ENCODE measurements around the gene CCDC106.
A peak's percentile ranks its signal among the peaks of the same experiment; 100 is the strongest.

CCDC106 gene

DNA sequence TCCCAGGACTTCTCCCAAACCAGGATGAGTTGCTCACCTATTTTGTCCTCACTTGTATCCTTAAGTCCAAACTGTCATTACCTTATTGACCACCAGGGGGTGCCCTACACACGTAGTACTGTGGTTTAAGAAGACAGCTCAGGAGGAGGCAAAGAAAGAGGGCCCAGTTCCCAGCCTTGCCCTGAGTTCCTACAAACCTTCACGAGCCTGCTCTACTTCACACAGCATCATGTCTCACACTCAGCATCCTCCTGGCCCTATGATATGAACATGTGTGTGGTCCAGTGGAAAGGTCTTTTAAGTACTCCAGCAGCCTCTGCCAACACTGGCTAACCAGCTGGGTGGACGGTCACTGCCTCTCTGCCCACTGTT is 15.6 kb upstream of the CCDC106 start:
- in situ Hi-C loops (cut with MboI; ENCODE audit: low pct_unique_long_range_greater_than_20kb, low sequenced_read_pairs), result no loop called here
- DNase-seq, result peak; percentile 93

DNA sequence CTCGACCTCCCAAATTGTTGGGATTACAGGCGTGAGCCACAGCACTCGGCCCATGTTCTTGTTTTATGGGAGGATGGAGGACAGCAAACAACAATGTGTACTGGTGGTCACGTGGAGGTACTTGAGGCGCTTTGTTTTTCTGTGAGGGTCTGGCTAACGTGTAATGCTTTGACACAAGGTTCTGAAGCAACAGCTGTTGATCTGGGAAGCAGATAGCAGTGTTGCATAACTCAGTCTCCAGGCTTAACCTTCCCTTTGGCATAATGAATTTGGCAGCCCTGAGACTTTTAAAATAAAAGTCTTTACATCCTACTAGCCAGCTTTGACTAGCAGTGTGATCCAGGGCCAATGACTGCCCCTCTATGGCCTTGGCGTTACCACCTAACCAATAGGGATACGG is 14.2 kb upstream of the CCDC106 start:
- no peak for DNase-seq
- in situ Hi-C loops (cut with MboI; ENCODE audit: low pct_unique_long_range_greater_than_20kb, low sequenced_read_pairs), result no loop called here

DNA sequence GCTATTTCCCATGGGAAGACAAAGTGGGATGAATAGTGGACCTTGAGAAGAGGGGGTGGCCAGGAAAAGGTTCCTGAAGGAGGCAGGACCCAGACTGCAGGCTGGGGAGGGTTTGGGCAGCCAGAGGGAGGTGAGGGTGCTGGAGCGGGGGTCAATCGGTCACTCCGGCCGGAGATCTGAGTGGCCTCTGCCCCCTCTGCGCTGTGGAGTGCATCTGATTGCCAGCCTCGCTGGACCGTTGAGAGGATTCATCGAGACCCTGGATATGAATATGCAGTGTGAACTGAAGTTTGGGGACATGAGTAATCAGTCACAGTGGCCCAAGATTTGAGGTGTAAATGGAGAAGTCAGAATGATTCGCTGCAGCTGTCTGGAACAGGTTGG is 12.7 kb upstream of the CCDC106 start:
- in situ Hi-C loops (cut with MboI; ENCODE audit: low pct_unique_long_range_greater_than_20kb, low sequenced_read_pairs), result no loop called here

DNA sequence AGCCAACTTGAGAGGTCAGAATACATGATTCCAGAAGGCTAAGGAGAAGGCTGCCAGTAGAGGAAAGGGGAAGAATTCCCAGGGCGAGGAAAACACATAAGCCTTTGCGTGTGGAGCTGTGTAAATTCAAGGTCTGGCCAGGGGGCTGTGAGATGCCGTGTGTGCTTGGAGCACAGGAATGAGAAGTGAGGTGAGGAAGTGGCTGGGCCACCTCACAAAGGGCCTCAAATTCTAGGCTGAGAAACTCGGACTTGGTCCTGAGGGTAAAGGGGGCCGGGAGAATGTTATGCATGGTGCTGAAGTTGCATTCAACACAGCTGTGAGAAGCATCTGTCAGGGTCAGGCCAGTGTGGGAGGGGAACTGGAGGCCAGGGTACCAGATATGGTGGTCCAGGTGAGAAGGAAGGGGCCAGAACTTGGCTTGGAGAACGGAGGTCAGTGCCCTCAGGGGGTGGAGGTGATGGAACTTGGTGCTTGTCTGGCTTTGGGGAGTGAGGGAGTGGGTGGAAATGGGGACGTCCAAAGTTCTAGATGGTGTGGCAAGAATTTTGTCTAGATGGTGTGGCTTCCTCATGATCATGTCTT is 12.1 kb upstream of the CCDC106 start:
- in situ Hi-C loops (cut with MboI; ENCODE audit: low pct_unique_long_range_greater_than_20kb, low sequenced_read_pairs), result no loop called here
- no peak for DNase-seq

More for the DNA sequence above, 12.7 kb upstream of the CCDC106 start:
- no peak for DNase-seq

DNA sequence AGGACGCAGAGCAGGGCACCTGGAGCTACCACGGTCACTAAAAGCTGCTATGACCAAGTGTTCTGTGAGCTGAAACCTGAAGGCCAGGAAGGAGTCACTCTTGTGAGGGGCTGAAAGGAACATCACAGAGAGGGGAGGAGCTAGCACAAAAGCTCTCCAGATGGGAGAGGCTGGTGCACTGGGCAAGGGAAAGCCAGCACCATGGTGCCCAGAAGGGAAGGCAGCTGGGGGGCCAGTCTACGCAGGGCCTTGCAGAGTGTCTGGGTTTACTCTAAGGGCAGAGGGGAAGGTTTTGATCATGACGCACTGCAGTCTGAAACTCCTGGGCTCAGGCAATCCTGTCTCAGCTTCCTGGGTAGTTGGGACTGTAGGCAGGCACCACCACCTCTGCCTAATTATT is 11.3 kb upstream of the CCDC106 start:
- in situ Hi-C loops (cut with MboI; ENCODE audit: low pct_unique_long_range_greater_than_20kb, low sequenced_read_pairs), result no loop called here
- DNase-seq, result no peak

DNA sequence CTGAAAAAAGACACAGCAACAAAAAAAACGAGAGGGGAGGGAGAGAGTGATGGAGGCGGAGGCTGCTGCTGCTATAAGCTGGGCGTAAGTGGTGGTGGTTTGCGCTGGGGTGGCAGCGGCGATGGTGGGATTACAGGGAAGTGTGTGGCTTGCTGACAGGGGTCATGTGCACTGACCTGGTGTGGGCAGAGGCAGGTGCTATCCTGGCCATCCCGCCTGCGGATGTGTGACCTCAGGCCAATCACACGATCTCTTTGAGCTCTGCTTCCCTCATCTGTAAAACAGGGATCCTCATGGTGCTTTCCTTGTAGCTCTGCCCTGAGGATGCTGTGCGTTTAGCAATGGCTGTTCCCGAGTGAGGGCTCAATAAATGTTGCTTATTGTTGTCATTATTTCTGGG is 10.5 kb upstream of the CCDC106 start:
- in situ Hi-C loops (cut with MboI; ENCODE audit: low pct_unique_long_range_greater_than_20kb, low sequenced_read_pairs), result no loop called here
- no peak for DNase-seq

DNA sequence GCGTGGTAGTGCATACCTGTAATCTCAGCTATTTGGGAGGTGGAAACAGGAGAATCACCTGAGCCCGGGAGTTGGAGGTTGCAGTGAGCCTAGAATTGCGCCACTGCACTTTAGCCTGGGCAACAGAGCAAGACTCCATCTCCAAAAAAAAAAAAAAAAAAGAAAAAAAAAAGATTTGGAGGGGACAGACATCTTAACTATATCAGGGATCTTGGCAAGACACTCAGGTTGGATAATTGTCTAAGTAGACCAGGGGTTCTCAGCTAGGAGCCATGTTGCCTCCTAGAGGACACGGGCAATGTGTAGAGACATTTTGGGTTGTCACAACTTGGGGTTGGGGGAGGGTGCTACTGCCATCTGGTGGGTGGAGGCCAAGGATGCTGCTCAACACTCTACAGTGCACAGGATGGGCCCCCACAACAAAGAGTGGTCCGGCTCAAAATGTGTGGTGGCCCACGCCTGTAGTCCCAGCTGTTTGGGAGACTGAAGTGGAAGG is 9.1 kb upstream of the CCDC106 start:
- DNase-seq, result peak; percentile 66
- in situ Hi-C loops (cut with MboI; ENCODE audit: low pct_unique_long_range_greater_than_20kb, low sequenced_read_pairs), result no loop called here

DNA sequence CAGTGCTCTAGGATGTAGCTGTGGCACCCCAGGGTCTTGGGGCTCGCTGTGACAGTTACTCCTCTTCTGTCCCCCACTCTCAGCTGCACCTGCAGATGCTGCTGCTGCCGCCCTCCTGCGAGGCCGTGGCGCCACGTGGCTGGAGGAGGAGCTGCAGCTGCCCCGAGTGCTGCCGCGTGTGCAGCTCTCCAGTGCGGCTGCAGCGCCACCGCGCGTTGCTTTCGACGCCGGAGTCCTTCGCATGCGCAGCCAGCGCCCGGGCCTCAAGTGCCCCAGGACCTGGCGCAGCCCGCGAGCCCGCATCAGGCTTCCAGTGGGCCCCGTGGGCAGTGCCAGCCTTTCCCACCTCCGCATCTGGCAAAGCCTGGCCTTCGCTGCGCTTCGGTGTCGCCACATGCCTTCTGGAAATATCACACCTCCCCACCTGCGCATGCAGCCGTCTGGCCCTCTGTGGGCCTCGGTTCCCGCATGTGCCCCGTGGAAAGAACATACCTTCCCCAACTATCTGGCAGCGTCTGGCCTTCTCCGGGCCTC is 7.9 kb upstream of the CCDC106 start:
- in situ Hi-C loops (cut with MboI; ENCODE audit: low pct_unique_long_range_greater_than_20kb, low sequenced_read_pairs), result no loop called here
- no peak for DNase-seq

DNA sequence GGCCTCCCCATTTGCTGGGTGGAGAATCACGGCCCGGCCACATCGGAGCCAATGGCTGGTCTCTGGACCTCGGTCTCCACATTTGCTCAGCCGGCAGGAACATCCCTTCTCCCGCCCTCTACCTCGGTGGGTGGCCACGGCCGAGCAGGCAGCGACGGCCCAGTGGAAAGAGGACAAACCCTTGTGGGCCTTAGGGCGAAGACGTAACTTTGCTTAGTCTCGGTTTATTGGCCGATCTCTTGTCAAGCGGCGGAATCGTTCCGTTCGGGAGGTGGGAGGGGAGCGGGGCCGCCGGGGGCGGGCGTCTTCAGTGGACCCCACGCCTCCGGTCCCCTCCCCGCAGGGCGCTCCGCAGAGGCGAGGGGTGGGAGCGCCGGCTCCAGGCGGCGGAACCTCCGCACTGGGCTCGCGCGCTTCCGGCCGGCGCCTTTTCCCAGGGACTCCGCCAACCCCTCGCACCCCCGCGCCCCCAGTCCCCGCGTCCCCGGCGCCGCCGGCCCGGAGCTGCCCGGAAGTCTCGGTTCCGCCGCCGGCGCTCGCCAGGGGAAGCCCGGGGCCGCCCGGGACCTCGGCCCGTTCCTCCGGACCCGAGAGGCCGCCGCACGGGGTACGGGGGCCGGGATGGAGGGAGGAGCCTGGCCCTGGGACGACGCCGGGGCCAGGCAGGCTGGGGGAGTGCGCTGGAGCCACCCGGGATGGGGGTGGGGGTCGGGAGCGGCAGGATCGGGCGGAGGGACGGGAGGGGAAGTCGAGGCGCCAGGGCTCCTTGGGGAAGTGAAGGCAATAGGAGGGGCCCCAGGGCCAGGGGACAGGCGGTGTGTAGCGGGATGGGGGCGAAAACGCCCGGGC is 7.2 kb upstream of the CCDC106 start, which contains the start of gene ZNF580:
Gene ZNF580 (plus strand): TSS at position 426 of the 849 bp plus-strand sequence. CDS start 1,507 bp downstream, outside the sequence.
- in situ Hi-C loops (cut with MboI; ENCODE audit: low pct_unique_long_range_greater_than_20kb, low sequenced_read_pairs), result no loop called here

DNA sequence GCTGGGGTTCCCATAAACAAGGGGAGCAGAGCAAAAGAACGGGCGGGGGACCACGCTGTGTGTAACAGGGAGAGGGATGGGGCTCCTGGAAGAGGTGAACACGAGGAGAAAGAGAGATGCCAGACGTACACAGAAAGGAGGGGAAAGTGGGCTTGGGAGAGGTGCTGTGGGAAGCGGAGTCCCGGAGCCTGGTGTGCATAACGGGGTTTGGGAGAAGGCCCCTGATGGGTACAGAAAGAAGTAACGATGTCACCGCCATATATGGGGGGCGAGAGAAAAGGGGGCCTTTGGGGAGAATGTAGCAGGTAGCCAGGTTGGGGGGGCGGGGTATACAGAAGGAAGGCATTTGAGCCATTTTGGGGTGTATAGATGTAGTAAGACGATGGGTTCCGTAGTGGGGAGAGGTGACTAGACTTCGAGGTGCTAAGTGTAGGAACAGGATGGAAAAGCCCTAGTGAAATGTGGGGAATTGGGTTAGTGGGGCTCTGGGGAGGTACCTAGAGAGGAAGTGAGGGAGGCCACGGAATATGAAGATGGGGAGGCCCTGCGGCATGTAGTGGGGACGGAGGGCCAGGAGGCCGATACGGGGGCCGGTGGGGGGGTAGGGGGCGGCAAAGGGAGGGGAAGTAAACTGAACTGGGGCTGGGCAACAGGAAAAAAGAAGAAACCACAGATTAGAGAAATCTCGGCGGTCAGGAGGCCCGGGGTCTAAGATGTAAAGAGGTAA is 6.4 kb upstream of the CCDC106 start:
- in situ Hi-C loops (cut with MboI; ENCODE audit: low pct_unique_long_range_greater_than_20kb, low sequenced_read_pairs), result no loop called here
- no peak for DNase-seq

More for the DNA sequence above, 7.2 kb upstream of the CCDC106 start, which contains the start of gene ZNF580:
- DNase-seq, result no peak

DNA sequence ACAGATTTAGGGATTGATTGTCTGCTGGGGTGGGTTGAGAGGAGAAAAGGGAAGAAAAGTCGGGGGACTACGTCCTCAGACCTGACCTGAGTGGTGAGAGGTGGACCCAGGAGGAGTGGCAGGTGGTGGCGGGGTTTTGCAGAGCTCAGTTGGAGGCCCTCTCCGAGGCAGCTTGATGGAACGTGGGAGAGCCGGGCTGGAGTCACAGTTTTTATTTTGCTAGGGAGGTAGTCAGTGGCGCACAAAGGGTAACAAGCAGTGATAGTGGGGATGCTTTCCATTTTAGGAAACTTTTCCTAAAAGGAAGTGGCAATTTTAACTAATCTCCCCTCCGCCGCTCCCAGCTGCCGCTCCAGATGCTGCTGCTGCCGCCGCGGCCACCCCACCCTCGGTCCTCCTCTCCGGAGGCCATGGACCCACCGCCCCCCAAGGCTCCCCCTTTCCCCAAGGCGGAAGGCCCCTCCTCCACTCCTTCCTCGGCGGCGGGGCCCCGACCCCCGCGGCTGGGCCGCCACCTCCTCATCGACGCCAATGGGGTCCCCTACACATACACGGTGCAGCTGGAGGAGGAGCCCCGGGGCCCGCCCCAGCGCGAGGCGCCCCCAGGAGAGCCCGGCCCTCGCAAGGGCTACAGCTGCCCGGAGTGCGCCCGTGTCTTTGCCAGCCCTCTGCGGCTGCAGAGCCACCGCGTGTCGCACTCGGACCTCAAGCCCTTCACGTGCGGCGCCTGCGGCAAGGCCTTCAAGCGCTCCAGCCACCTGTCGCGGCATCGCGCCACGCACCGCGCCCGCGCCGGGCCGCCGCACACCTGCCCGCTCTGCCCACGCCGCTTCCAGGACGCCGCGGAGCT is 5.6 kb upstream of the CCDC106 start:
- in situ Hi-C loops (cut with MboI; ENCODE audit: low pct_unique_long_range_greater_than_20kb, low sequenced_read_pairs), result no loop called here
- no peak for DNase-seq

DNA sequence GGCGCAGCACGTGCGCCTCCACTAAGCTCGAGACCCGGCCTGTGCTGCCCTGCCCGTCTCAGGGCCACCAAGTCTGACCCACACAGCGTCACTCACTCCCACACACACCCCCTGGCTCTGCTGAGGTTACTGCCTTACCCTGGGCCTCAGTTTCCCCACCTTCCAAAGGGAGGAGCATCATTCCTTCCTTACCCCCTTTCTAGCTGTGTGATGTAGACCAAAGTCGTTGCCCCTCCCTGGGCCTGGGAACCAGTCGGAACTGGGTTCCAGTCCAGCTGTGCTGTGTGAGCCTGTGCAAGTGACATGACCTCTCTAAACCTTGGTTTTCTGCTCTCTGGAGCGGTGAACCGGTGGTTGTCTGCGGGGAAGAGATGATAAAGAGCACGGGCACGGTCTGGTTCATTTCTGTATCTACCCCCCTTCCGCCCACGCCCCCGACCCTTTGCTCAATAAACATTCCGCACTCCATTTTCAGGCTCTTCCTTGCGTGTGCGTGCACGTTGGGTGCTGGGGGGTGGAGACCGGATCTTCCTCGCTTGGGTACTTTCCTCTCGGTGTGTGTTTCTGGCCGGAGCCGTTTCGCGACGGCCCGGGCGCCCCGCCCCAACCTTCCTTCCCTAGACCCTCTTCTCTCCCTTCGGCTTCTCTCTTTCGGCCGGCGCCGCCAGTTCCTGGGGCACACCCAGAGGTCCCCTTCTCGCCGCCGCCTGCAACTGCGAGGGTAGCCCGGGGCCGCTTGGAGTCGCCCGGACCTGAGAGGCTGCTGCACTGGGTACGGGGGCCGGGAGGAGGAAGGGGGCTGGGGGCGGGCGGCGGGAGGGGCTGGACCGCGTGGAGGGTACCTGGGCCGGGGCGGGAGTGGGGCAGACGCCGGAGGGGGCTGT is 4.8 kb upstream of the CCDC106 start, which contains the start of gene ZNF581:
Gene ZNF581 (plus strand): TSS at position 647 of the 884 bp plus-strand sequence. CDS start 923 bp downstream, outside the sequence.
- peak; percentile 89 for DNase-seq
- in situ Hi-C loops (cut with MboI; ENCODE audit: low pct_unique_long_range_greater_than_20kb, low sequenced_read_pairs), result no loop called here

DNA sequence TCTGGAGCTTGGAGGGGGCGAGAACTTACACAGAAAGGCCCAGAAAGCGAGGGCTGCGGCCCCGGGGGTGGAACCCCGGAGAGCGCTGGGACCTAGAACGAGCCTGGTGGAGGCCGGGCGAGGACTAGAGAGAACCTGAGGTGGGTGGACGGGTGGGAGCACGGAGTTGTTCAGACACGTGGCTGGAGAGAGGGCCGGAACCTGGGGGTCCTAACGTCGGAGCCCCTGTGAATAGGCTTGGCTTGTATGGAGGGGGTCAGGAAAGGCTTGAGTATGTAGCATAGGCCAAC is 4.2 kb upstream of the CCDC106 start:
- in situ Hi-C loops (cut with MboI; ENCODE audit: low pct_unique_long_range_greater_than_20kb, low sequenced_read_pairs), result no loop called here
- DNase-seq, result no peak

DNA sequence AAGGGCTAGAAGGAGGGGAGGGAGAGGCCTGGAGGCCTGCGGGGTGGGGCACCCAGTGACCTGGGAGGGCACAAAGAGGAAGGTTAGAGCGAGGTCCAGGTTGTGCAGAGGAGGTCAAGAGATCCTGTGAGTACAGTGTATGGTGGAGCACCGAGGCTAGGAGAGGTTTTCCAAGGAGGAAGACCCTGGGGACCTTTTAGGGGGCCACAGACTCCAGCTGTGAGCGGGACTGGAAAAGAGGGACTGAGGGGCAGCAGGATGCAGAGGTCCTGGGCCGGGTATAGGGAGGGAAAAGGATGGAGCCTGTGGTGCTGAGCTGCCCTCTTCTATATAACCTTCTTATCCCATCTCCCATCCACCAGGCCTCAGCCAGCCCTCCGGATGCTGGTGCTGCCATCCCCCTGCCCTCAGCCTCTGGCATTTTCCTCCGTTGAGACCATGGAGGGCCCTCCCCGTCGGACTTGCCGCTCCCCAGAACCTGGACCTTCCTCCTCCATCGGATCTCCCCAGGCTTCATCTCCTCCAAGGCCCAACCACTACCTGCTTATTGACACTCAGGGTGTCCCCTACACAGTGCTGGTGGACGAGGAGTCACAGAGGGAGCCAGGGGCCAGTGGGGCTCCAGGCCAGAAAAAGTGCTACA is 3.7 kb upstream of the CCDC106 start:
- in situ Hi-C loops (cut with MboI; ENCODE audit: low pct_unique_long_range_greater_than_20kb, low sequenced_read_pairs), result no loop called here
- DNase-seq, result no peak

DNA sequence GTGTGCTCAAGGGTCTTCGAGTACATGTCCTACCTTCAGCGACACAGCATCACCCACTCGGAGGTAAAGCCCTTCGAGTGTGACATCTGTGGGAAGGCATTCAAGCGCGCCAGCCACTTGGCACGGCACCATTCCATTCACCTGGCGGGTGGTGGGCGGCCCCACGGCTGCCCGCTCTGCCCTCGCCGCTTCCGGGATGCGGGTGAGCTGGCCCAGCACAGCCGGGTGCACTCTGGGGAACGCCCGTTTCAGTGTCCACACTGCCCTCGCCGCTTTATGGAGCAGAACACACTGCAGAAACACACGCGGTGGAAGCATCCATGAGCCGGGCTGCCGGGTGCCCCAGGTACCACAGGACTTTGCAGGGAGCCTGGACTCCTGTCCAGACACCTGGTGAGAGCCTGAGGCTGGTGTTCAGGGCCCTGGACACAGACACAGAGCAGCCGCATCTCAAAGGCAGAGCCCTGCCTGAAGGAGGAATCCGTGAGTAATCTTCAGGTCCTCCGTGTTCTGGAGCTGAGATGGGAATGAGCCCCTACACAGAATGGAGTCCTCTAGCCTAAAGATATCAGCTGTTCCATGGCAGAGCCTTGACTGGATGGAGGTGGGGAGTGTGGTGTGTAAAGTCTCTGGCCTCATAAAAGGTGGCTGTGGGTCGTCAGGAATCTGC is 3.0 kb upstream of the CCDC106 start:
- in situ Hi-C loops (cut with MboI; ENCODE audit: low pct_unique_long_range_greater_than_20kb, low sequenced_read_pairs), result no loop called here

DNA sequence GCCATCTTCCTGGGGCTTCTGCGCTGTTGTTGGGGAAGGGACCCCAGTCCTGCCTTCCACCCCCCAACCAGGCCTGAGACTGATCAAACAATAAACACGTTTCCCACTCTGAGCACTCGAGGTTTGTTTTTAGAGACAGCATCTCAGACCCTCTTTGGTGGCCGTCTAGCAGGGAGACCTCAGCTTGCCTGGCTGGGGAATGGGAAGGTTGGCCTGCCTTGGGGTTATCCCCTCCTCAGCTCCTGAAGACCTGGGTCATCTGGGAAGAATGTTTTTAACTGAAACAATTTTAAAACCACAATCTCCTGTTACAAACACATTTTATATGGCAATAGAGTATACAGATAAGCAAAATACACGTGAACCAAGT is 2.5 kb upstream of the CCDC106 start:
- in situ Hi-C loops (cut with MboI; ENCODE audit: low pct_unique_long_range_greater_than_20kb, low sequenced_read_pairs), result no loop called here

More for the DNA sequence above, 3.0 kb upstream of the CCDC106 start:
- no peak for DNase-seq

More for the DNA sequence above, 2.5 kb upstream of the CCDC106 start:
- no peak for DNase-seq

Data from KBM-7 (cell line).